ENCODE measurements around the gene PTER. TPM values are rescaled to one million over a fixed set of nuclear protein-coding genes. Genes with fewer than 3 reads are reported as not detected.

Gene PTER
- polyA plus RNA-seq, 2 of the 4 experiments (the other 2 are of a cell fraction): 13.2 to 34.5 TPM

GRCh38 chr10:16491933-16492332 is 55.1 kb downstream of the PTER start:
- DNase-seq (ENCODE audit: low read depth in 1 of 2, low spot score in 1 of 2) (no peak), FAIRE-seq (no peak), ATAC-seq (no peak)
- POLR2A ChIA-PET: no interaction called here
- H3K4me1 ChIP-seq: no peaks in the 10 kb centered on the region
- H3K4me3 ChIP-seq: no peak overlapping the region
- WGBS (ENCODE audit: missing lambda C conversion rate): 89% methylated on average over 2 of the region's 2 CpGs
- TF ChIP-seq HOXB13 (CRISPR knock-in tag; IDR thresholded peaks at IDR 0.05; ENCODE audit: low read depth) (no peak), ZSCAN20 (CRISPR knock-in tag; IDR thresholded peaks at IDR 0.05) (no peak), POLR2AphosphoS2 (conservative IDR thresholded peaks at IDR 0.05; ENCODE audit: low read length) (no peak), KDM5A (IDR thresholded peaks at IDR 0.05) (no peak), HOXB5 (CRISPR knock-in tag; IDR thresholded peaks at IDR 0.05) (no peak), ELK1 (IDR thresholded peaks at IDR 0.05; ENCODE audit: low read depth, low read length) (no peak), CHD4 (IDR thresholded peaks at IDR 0.05; ENCODE audit: borderline replicate concordance) (no peak), PHF8 (IDR thresholded peaks at IDR 0.05; ENCODE audit: borderline replicate concordance, low read depth) (no peak), FOXS1 (CRISPR knock-in tag; IDR thresholded peaks at IDR 0.05) (no peak), HES2 (IDR thresholded peaks at IDR 0.05) (no peak), MYC (IDR thresholded peaks at IDR 0.05; ENCODE audit: borderline replicate concordance, low read length) (no peak), GATA3 (IDR thresholded peaks at IDR 0.05; ENCODE audit: borderline replicate concordance) (no peak), RNF2 (IDR thresholded peaks at IDR 0.05; ENCODE audit: borderline replicate concordance, low read depth) (no peak), TFCP2L1 (CRISPR knock-in tag; IDR thresholded peaks at IDR 0.05) (no peak), CBX8 (IDR thresholded peaks at IDR 0.05) (no peak), ATOH8 (CRISPR knock-in tag; IDR thresholded peaks at IDR 0.05; ENCODE audit: low read depth) (no peak)
- H3K27ac ChIP-seq: no peak overlapping the region
- no peaks in the 10 kb centered on the region for H3K9me3 ChIP-seq
- CTCF ChIA-PET: no interaction called here
- H3K4me2 ChIP-seq: no peak overlapping the region

- ATAC-seq: no peak
- CTCF ChIA-PET: no interaction called here
Measured at GRCh38 chr10:16493884-16494536, 57.2 kb downstream of the PTER start.

More at GRCh38 chr10:16493884-16494536, 57.2 kb downstream of the PTER start:
- FAIRE-seq (no peak), DNase-seq (ENCODE audit: low read depth in 1 of 2, low spot score in 1 of 2) (no peak)
- Histone ChIP-seq H3K27ac (no peak overlapping the region), H3K4me3 (no peak overlapping the region), H3K4me1 (no peaks in the 10 kb centered on the region), H3K9me3 (no peaks in the 10 kb centered on the region), H3K4me2 (no peak overlapping the region)
- 89% methylated on average over 10 of the region's 10 CpGs for WGBS (ENCODE audit: missing lambda C conversion rate)
- no peak for TF ChIP-seq JUNB (IDR thresholded peaks at IDR 0.05)
- no peak for TF ChIP-seq E2F6 (IDR thresholded peaks at IDR 0.05; ENCODE audit: borderline replicate concordance, low read depth)
- TF ChIP-seq TFCP2L1 (CRISPR knock-in tag; IDR thresholded peaks at IDR 0.05): no peak
- TF ChIP-seq HOXB5 (CRISPR knock-in tag; IDR thresholded peaks at IDR 0.05): no peak
- TF ChIP-seq CHD4 (IDR thresholded peaks at IDR 0.05; ENCODE audit: borderline replicate concordance): no peak
- no peak for TF ChIP-seq NFE2L2 (conservative IDR thresholded peaks at IDR 0.05; ENCODE audit: low read length)
- no peak for TF ChIP-seq ZNF302 (CRISPR knock-in tag; IDR thresholded peaks at IDR 0.05)
- no peak for TF ChIP-seq MAX (IDR thresholded peaks at IDR 0.05)
- no peak for TF ChIP-seq SREBF2 (IDR thresholded peaks at IDR 0.05)
- no peak for TF ChIP-seq ATOH8 (CRISPR knock-in tag; IDR thresholded peaks at IDR 0.05; ENCODE audit: low read depth)
- POLR2A ChIA-PET: no interaction called here

All from A549 (cell line).